CD4-positive, CD25-positive, alpha-beta regulatory T cell (primary cell): ENCODE results near the gene PROB1. TPM values are rescaled to one million over a fixed set of nuclear protein-coding genes. Genes with fewer than 3 reads are reported as not detected.
A peak's percentile ranks its signal among the peaks of the same experiment; 100 is the strongest.
"Not testable (repeated sequence)": the region's sequence is repeated elsewhere in the genome, so short reads cannot be mapped to it uniquely, and the experiment has no call there.

Source experiments
- ATAC-seq, 2 donors: fragments of 150-1000 bp; cut with Tn5 transposase; one replicate each; pipeline ENCODE4 v1.10.0; 2021; ENCODE audit warnings: low read depth in 2 of 2, moderate number of reproducible peaks in 2 of 2, moderate library complexity in 1 of 2
- DNase-seq, 3 donors: peaks; one replicate each; pipeline versions ENCODE4 v3.0.0 to v3.0.0-alpha.2; 2012 to 2022; ENCODE audit warnings: mixed read lengths in 1 of 3
- H3K27ac ChIP-seq: one replicate; pipeline ENCODE4 v1.7.0; 2013; ENCODE audit warnings: mild to moderate bottlenecking, low read length; ENCODE audit not compliant: insufficient read depth, poor library complexity, severe bottlenecking
- H3K27me3 ChIP-seq: one replicate; pipeline ENCODE4 v1.7.0; 2013; ENCODE audit warnings: low read length; ENCODE audit not compliant: control insufficient read depth, insufficient read depth
- H3K36me3 ChIP-seq: one replicate; pipeline ENCODE4 v1.7.0; 2013; ENCODE audit warnings: mild to moderate bottlenecking, low read length, moderate library complexity; ENCODE audit not compliant: control insufficient read depth, insufficient read depth
- H3K4me1 ChIP-seq: 2 replicates; pipeline ENCODE4 v1.7.0; 2013; ENCODE audit warnings: mild to moderate bottlenecking, low read length; ENCODE audit not compliant: insufficient read depth, control insufficient read depth, poor library complexity, severe bottlenecking
- H3K4me3 ChIP-seq: one replicate; pipeline ENCODE4 v1.7.0; 2013; ENCODE audit warnings: low read depth, mild to moderate bottlenecking, low read length, moderate library complexity
- H3K9me3 ChIP-seq, 2 experiments: 1 replicate in 1 of 2; 2 replicates in 1 of 2; pipeline ENCODE4 v1.7.0; 2013; ENCODE audit warnings: low read length in 2 of 2, mild to moderate bottlenecking in 1 of 2, moderate library complexity in 1 of 2; ENCODE audit not compliant: control insufficient read depth in 2 of 2
- H3K27ac Mint-ChIP-seq, 3 donors: one replicate each; pipeline ENCODE4 v1.8.0; 2020 to 2022; ENCODE audit warnings: mild to moderate bottlenecking in 3 of 3, mixed read lengths in 3 of 3, moderate library complexity in 2 of 3
- H3K27me3 Mint-ChIP-seq: one replicate; pipeline ENCODE4 v1.8.0; 2022; ENCODE audit warnings: mild to moderate bottlenecking, mixed read lengths
- H3K36me3 Mint-ChIP-seq: one replicate; pipeline ENCODE4 v1.8.0; 2020; ENCODE audit warnings: mixed read lengths
- H3K4me1 Mint-ChIP-seq, 4 donors: one replicate each; pipeline ENCODE4 v1.8.0; 2020 to 2022; ENCODE audit warnings: mixed read lengths in 4 of 4, mild to moderate bottlenecking in 1 of 4
- H3K4me3 Mint-ChIP-seq, 4 donors: one replicate each; pipeline ENCODE4 v1.8.0; 2020 to 2022; ENCODE audit warnings: mild to moderate bottlenecking in 4 of 4, mixed read lengths in 4 of 4, moderate library complexity in 3 of 4
- H3K9me3 Mint-ChIP-seq, 7 donors: one replicate each; pipeline ENCODE4 v1.8.0; 2020 to 2022; ENCODE audit warnings: mixed read lengths in 7 of 7, mild to moderate bottlenecking in 3 of 7, moderate library complexity in 2 of 7
- polyA plus RNA-seq, 4 donors: library from polyadenylated mRNA; unstranded; fragments of 300-500 nt; fragmentation: Illumina TruSeq; gene quantifications; one replicate each; pipeline ENCODE4 v1.2.3, GENCODE V29; 2021
- total RNA-seq: library from RNA; stranded (reverse); gene quantifications from one replicate; pipeline ENCODE4 v1.2.3, GENCODE V29; 2022

Gene PROB1
- total and polyA plus RNA-seq, 5 donors from 2014 or later: 0.25 to 1.2 (median 0.67) TPM

GRCh38 chr5:139389701-139390638, 4.9 kb downstream of the PROB1 start, which contains the start of gene MZB1:
MZB1 (minus strand) TSS chr5:139389913; CDS start chr5:139389856, 57 bp downstream.
- H3K9me3 ChIP-seq: no peaks in the 10 kb centered on the region
- peak; percentile 43 to 56 for ATAC-seq
- Mint-ChIP-seq H3K27ac (peak within 1 kb of the TSS; percentile 60 to 88 (median 85)), H3K36me3 (no peaks in the 10 kb centered on the region), H3K27me3 (no peaks in the 10 kb centered on the region), H3K4me3 (peak within 1 kb of the TSS; percentile 41 to 95 (median 66)), H3K9me3 (peaks cover 0 to 1% (median 0%) of the 10 kb centered on the region in 7 donors), H3K4me1 (peaks cover 0 to 61% (median 30%) of the 10 kb centered on the region in 4 donors)
- H3K27ac ChIP-seq: peak within 1 kb of the TSS; percentile 65
- H3K27me3 ChIP-seq: no peaks in the 10 kb centered on the region
- H3K36me3 ChIP-seq: no peaks in the 10 kb centered on the region
- peak in 2 of 3 donors; percentile 71 to 87 for DNase-seq
- peak within 1 kb of the TSS; percentile 7 for H3K4me3 ChIP-seq
- H3K4me1 ChIP-seq: peaks cover 56% of the 10 kb centered on the region

GRCh38 chr5:139388198-139388821, 6.6 kb downstream of the PROB1 start:
- ATAC-seq (no peak), DNase-seq (peak in 1 of 3 donors; percentile 28)
- H3K9me3 ChIP-seq: no peaks in the 10 kb centered on the region
- Mint-ChIP-seq H3K36me3 (no peaks in the 10 kb centered on the region), H3K4me1 (peaks cover 0 to 73% (median 40%) of the 10 kb centered on the region in 4 donors), H3K9me3 (peaks cover 0 to 1% (median 0%) of the 10 kb centered on the region in 7 donors), H3K27ac (peak overlapping the region in 1 of 3 donors; percentile 32), H3K27me3 (no peaks in the 10 kb centered on the region), H3K4me3 (peak overlapping the region in 2 of 4 donors; percentile 27 to 49)
- peaks cover 51% of the 10 kb centered on the region for H3K4me1 ChIP-seq
- H3K4me3 ChIP-seq: no peak overlapping the region
- no peaks in the 10 kb centered on the region for H3K27me3 ChIP-seq
- no peak overlapping the region for H3K27ac ChIP-seq
- H3K36me3 ChIP-seq: no peaks in the 10 kb centered on the region

GRCh38 chr5:139387611-139388197, 7.2 kb downstream of the PROB1 start:
- Histone ChIP-seq H3K27ac (no peak overlapping the region), H3K4me3 (no peak overlapping the region), H3K9me3 (no peaks in the 10 kb centered on the region), H3K4me1 (peaks cover 47% of the 10 kb centered on the region), H3K27me3 (no peaks in the 10 kb centered on the region), H3K36me3 (no peaks in the 10 kb centered on the region)
- H3K9me3 Mint-ChIP-seq: peaks cover 0 to 1% (median 0%) of the 10 kb centered on the region in 7 donors
- peaks cover 0 to 68% (median 38%) of the 10 kb centered on the region in 4 donors for H3K4me1 Mint-ChIP-seq
- no peak for DNase-seq
- peak overlapping the region in 1 of 4 donors; percentile 49 for H3K4me3 Mint-ChIP-seq
- no peak for ATAC-seq
- no peaks in the 10 kb centered on the region for H3K27me3 Mint-ChIP-seq
- H3K36me3 Mint-ChIP-seq: no peaks in the 10 kb centered on the region
- peak overlapping the region in 1 of 3 donors; percentile 32 for H3K27ac Mint-ChIP-seq

- peak overlapping the region in 2 of 3 donors; percentile 96 to 97 for H3K27ac Mint-ChIP-seq
- peaks cover 0 to 66% (median 37%) of the 10 kb centered on the region in 4 donors for H3K4me1 Mint-ChIP-seq
- not testable (repeated sequence) for H3K4me3 ChIP-seq, H3K36me3 Mint-ChIP-seq, DNase-seq, H3K9me3 Mint-ChIP-seq, H3K27ac ChIP-seq, H3K9me3 ChIP-seq, H3K36me3 ChIP-seq, H3K27me3 ChIP-seq, H3K27me3 Mint-ChIP-seq, ATAC-seq
- peak overlapping the region in 1 of 4 donors; percentile 72 for H3K4me3 Mint-ChIP-seq
- peaks cover 40% of the 10 kb centered on the region for H3K4me1 ChIP-seq
Observed at GRCh38 chr5:139386956-139387355, 7.9 kb downstream of the PROB1 start.

- Mint-ChIP-seq H3K9me3 (peaks cover 0 to 1% (median 0%) of the 10 kb centered on the region in 7 donors), H3K36me3 (no peaks in the 10 kb centered on the region), H3K27ac (peak overlapping the region; percentile 29 to 97 (median 84)), H3K27me3 (no peaks in the 10 kb centered on the region), H3K4me3 (peak overlapping the region; percentile 39 to 96 (median 80)), H3K4me1 (peaks cover 0 to 57% (median 30%) of the 10 kb centered on the region in 4 donors)
- peaks cover 31% of the 10 kb centered on the region for H3K4me1 ChIP-seq
- no peak overlapping the region for H3K4me3 ChIP-seq
- H3K36me3 ChIP-seq: no peaks in the 10 kb centered on the region
- no peaks in the 10 kb centered on the region for H3K9me3 ChIP-seq
- no peaks in the 10 kb centered on the region for H3K27me3 ChIP-seq
- H3K27ac ChIP-seq: no peak overlapping the region
- no peak for ATAC-seq
- DNase-seq: no peak
Observed at GRCh38 chr5:139386050-139386438, 8.9 kb downstream of the PROB1 start.

- ATAC-seq: peak in 1 of 2 donors; percentile 15
- peaks cover 24% of the 10 kb centered on the region for H3K4me1 ChIP-seq
- peak in 1 of 3 donors; percentile 68 for DNase-seq
Observed at GRCh38 chr5:139385061-139386049, 9.5 kb downstream of the PROB1 start.

More at GRCh38 chr5:139385061-139386049, 9.5 kb downstream of the PROB1 start:
- Mint-ChIP-seq H3K9me3 (peaks cover 0 to 1% (median 0%) of the 10 kb centered on the region in 7 donors), H3K4me3 (peak overlapping the region; percentile 72 to 96 (median 84)), H3K4me1 (peaks cover 0 to 50% (median 29%) of the 10 kb centered on the region in 4 donors), H3K27ac (peak overlapping the region; percentile 84 to 97 (median 97)), H3K27me3 (no peaks in the 10 kb centered on the region), H3K36me3 (no peaks in the 10 kb centered on the region)
- Histone ChIP-seq H3K27me3 (no peaks in the 10 kb centered on the region), H3K36me3 (no peaks in the 10 kb centered on the region), H3K9me3 (no peaks in the 10 kb centered on the region), H3K27ac (peak overlapping the region; percentile 76), H3K4me3 (peak overlapping the region; percentile 80)
